Measurements from ENCODE around the gene TRDMT1. TPM values are rescaled to one million over a fixed set of nuclear protein-coding genes. Genes with fewer than 3 reads are reported as not detected.

Gene TRDMT1
- total RNA-seq, 2 donors from 2014 or later, result 8.1 to 13.0 TPM

- H3K4me1 ChIP-seq (ENCODE audit: control insufficient read depth, insufficient read depth, low read length), result no peaks in the 10 kb centered on the region
- H3K36me3 ChIP-seq (ENCODE audit: control insufficient read depth, insufficient read depth, low read length), result no peaks in the 10 kb centered on the region
- 75 to 89% methylated on average over 2 of the region's 2 CpGs for WGBS, 2 experiments (ENCODE audit: insufficient coverage in 1 of 2, insufficient read length in 1 of 2)
- H3K4me3 ChIP-seq (ENCODE audit: low read length), result no peak overlapping the region
- no peak overlapping the region for H3K27ac Mint-ChIP-seq
- peaks cover 3% of the 10 kb centered on the region for H3K36me3 Mint-ChIP-seq (ENCODE audit: low read depth)
- no peaks in the 10 kb centered on the region for H3K27me3 Mint-ChIP-seq (ENCODE audit: insufficient read depth)
- H3K9ac ChIP-seq (ENCODE audit: extremely low read depth, low read length, poor library complexity, severe bottlenecking), result no peak overlapping the region
- no peaks in the 10 kb centered on the region for H3K9me3 ChIP-seq (ENCODE audit: control insufficient read depth, low read length)
- H3K4me3 Mint-ChIP-seq, result no peak overlapping the region
- H3K27me3 ChIP-seq (ENCODE audit: control insufficient read depth, insufficient read depth, low read length, poor library complexity, severe bottlenecking), result no peaks in the 10 kb centered on the region
- no peak for TF ChIP-seq CTCF (conservative IDR thresholded peaks at IDR 0.05)
- no peak overlapping the region for H3K27ac ChIP-seq (ENCODE audit: low read depth, low read length)
- no peak for DNase-seq
- peaks cover 3% of the 10 kb centered on the region for H3K9me3 Mint-ChIP-seq
- no peaks in the 10 kb centered on the region for H3K4me1 Mint-ChIP-seq
Measured at GRCh38 chr10:17162828-17163227, 38.6 kb downstream of the TRDMT1 start.

- Histone ChIP-seq H3K9me3 (ENCODE audit: control insufficient read depth, low read length) (no peaks in the 10 kb centered on the region), H3K36me3 (ENCODE audit: control insufficient read depth, insufficient read depth, low read length) (no peaks in the 10 kb centered on the region), H3K4me3 (ENCODE audit: low read length) (no peak overlapping the region), H3K27me3 (ENCODE audit: control insufficient read depth, insufficient read depth, low read length, poor library complexity, severe bottlenecking) (no peaks in the 10 kb centered on the region), H3K27ac (ENCODE audit: low read depth, low read length) (no peak overlapping the region), H3K9ac (ENCODE audit: extremely low read depth, low read length, poor library complexity, severe bottlenecking) (no peak overlapping the region), H3K4me1 (ENCODE audit: control insufficient read depth, insufficient read depth, low read length) (no peaks in the 10 kb centered on the region)
- no peak overlapping the region for H3K27ac Mint-ChIP-seq
- WGBS, 2 experiments (ENCODE audit: insufficient coverage in 1 of 2, insufficient read length in 1 of 2), result 50 to 60% methylated on average over 2 to 3 of the region's 3 CpGs
- TF ChIP-seq CTCF (conservative IDR thresholded peaks at IDR 0.05), result no peak
- H3K4me3 Mint-ChIP-seq, result no peak overlapping the region
- H3K9me3 Mint-ChIP-seq, result peaks cover 3% of the 10 kb centered on the region
- H3K27me3 Mint-ChIP-seq (ENCODE audit: insufficient read depth), result no peaks in the 10 kb centered on the region
- H3K36me3 Mint-ChIP-seq (ENCODE audit: low read depth), result peaks cover 3% of the 10 kb centered on the region
- no peak for DNase-seq
- H3K4me1 Mint-ChIP-seq, result no peaks in the 10 kb centered on the region
Measured at GRCh38 chr10:17161775-17162174, 39.7 kb downstream of the TRDMT1 start.

DNA sequence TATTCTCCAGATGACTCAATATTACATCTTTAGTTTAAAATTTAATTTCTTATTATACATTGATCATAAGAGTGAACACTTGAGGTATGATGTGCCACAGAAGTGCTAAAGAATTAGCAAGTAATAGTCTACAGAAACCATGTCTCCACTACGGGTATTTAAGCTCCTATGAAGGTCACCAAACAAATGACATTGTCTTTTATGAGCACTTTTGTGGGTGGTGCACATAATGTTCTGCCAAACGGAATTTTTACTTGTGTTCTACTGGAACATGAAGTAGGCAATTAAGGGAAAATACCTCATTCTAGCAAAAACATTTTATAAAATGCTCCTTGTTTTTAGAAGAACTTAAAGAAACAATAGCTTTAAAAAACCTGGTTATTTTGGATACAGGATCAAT is 44.4 kb downstream of the TRDMT1 start:
- Histone ChIP-seq H3K9ac (ENCODE audit: extremely low read depth, low read length, poor library complexity, severe bottlenecking) (no peak overlapping the region), H3K9me3 (ENCODE audit: control insufficient read depth, low read length) (no peaks in the 10 kb centered on the region), H3K27ac (ENCODE audit: low read depth, low read length) (no peak overlapping the region), H3K27me3 (ENCODE audit: control insufficient read depth, insufficient read depth, low read length, poor library complexity, severe bottlenecking) (no peaks in the 10 kb centered on the region), H3K4me1 (ENCODE audit: control insufficient read depth, insufficient read depth, low read length) (no peaks in the 10 kb centered on the region), H3K36me3 (ENCODE audit: control insufficient read depth, insufficient read depth, low read length) (no peaks in the 10 kb centered on the region), H3K4me3 (ENCODE audit: low read length) (no peak overlapping the region)
- Mint-ChIP-seq H3K27me3 (ENCODE audit: insufficient read depth) (no peaks in the 10 kb centered on the region), H3K9me3 (no peaks in the 10 kb centered on the region), H3K36me3 (ENCODE audit: low read depth) (no peaks in the 10 kb centered on the region), H3K4me3 (no peak overlapping the region), H3K27ac (no peak overlapping the region), H3K4me1 (peaks cover 6% of the 10 kb centered on the region)
- TF ChIP-seq CTCF (conservative IDR thresholded peaks at IDR 0.05), result no peak
- no peak for DNase-seq
- 94 to 100% methylated on average over 1 to 2 of the region's 2 CpGs for WGBS, 2 experiments (ENCODE audit: insufficient coverage in 1 of 2, insufficient read length in 1 of 2)
